GM23338 (cell line): ENCODE data around the gene NDUFB8. TPM values are rescaled to one million over a fixed set of nuclear protein-coding genes. Genes with fewer than 3 reads are reported as not detected.

ENCODE experiments used
- ATAC-seq: fragments of 200-7000 bp; cut with Tn5 transposase; 3 replicates; pipeline ENCODE4 v1.9.1; 2020
- DNase-seq: peaks from one replicate; pipeline ENCODE4 v3.0.0-alpha.2; 2015; ENCODE audit warnings: low spot score
- H2AFZ ChIP-seq: fragments of 200-600 bp; sonication (generic); 2 replicates; pipeline ENCODE4 v1.8.0; 2016; ENCODE audit warnings: antibody characterized with exemption, mild to moderate bottlenecking, moderate library complexity
- H3F3A ChIP-seq: fragments of 200-600 bp; sonication (generic); replicated peaks from 2 replicates; pipeline ENCODE4 v1.8.0; 2017; ENCODE audit warnings: antibody characterized with exemption, mixed run types, low read depth
- H3K27ac ChIP-seq: fragments of 200-600 bp; sonication (generic); 2 replicates; pipeline ENCODE4 v1.6.1; 2016; ENCODE audit warnings: low read depth
- H3K27me3 ChIP-seq: fragments of 200-600 bp; sonication (generic); 2 replicates; pipeline ENCODE4 v1.8.0; 2016; ENCODE audit warnings: mild to moderate bottlenecking, mixed run types, moderate library complexity; ENCODE audit not compliant: insufficient read depth
- H3K36me3 ChIP-seq: fragments of 200-600 bp; sonication (generic); 2 replicates; pipeline ENCODE4 v1.8.0; 2016; ENCODE audit warnings: mild to moderate bottlenecking; ENCODE audit not compliant: insufficient read depth
- H3K4me1 ChIP-seq: fragments of 200-600 bp; sonication (generic); 2 replicates; pipeline ENCODE4 v1.8.0; 2016; ENCODE audit warnings: mild to moderate bottlenecking, moderate library complexity; ENCODE audit not compliant: insufficient read depth
- H3K4me2 ChIP-seq: fragments of 200-600 bp; sonication (generic); 2 replicates; pipeline ENCODE4 v1.7.1; 2017; ENCODE audit warnings: mixed run types
- H3K4me3 ChIP-seq: fragments of 200-600 bp; sonication (generic); 2 replicates; pipeline ENCODE4 v1.6.1; 2016; ENCODE audit warnings: mixed run types
- H3K79me2 ChIP-seq: fragments of 200-600 bp; sonication (generic); replicated peaks from 2 replicates; pipeline ENCODE4 v1.8.0; 2017; ENCODE audit warnings: mild to moderate bottlenecking; ENCODE audit not compliant: insufficient read depth
- H3K9me2 ChIP-seq: fragments of 200-600 bp; sonication (generic); 2 replicates; pipeline ENCODE4 v1.8.0; 2017; ENCODE audit not compliant: insufficient read depth
- H4K20me1 ChIP-seq: fragments of 200-600 bp; sonication (generic); replicated peaks from 2 replicates; pipeline ENCODE4 v1.8.0; 2017; ENCODE audit warnings: mild to moderate bottlenecking; ENCODE audit not compliant: insufficient read depth
- H3K27ac Mint-ChIP-seq: 2 replicates; pipeline ENCODE4 v1.8.0; 2020; ENCODE audit warnings: inconsistent platforms, mild to moderate bottlenecking, moderate library complexity, mixed read lengths
- H3K27me3 Mint-ChIP-seq: 3 replicates; pipeline ENCODE4 v1.8.0; 2022; ENCODE audit warnings: low read depth, mild to moderate bottlenecking, moderate library complexity, mixed read lengths, inconsistent platforms; ENCODE audit not compliant: insufficient read depth, poor library complexity
- H3K36me3 Mint-ChIP-seq: 3 replicates; pipeline ENCODE4 v1.8.0; 2021; ENCODE audit warnings: low read depth, mild to moderate bottlenecking, inconsistent platforms, moderate library complexity, mixed read lengths
- H3K4me1 Mint-ChIP-seq: 3 replicates; pipeline ENCODE4 v1.8.0; 2020; ENCODE audit warnings: mild to moderate bottlenecking, inconsistent platforms, mixed read lengths
- H3K4me3 Mint-ChIP-seq: 3 replicates; pipeline ENCODE4 v1.8.0; 2021; ENCODE audit warnings: moderate library complexity, mild to moderate bottlenecking, inconsistent platforms, mixed read lengths
- H3K9me3 Mint-ChIP-seq: 3 replicates; pipeline ENCODE4 v1.8.0; 2020; ENCODE audit warnings: moderate library complexity, mild to moderate bottlenecking, inconsistent platforms, mixed read lengths
- CREB1 ChIP-seq: fragments of 250-450 bp; sonication (Bioruptor Pico); IDR thresholded peaks from 2 replicates; pipeline ENCODE4 v1.5.0; 2020; ENCODE audit warnings: low read depth, mild to moderate bottlenecking, moderate library complexity
- ETS1 ChIP-seq: IDR thresholded peaks from 2 replicates; pipeline ENCODE4 v1.6.1; 2016; ENCODE audit warnings: antibody characterized with exemption
- EZH2phosphoT487 ChIP-seq: fragments of 200-600 bp; sonication (generic); IDR thresholded peaks from one replicate; pipeline ENCODE4 v1.8.1; 2018; ENCODE audit warnings: antibody characterized with exemption; ENCODE audit not compliant: unreplicated experiment
- JUNB ChIP-seq: IDR thresholded peaks from one replicate; pipeline ENCODE4 v1.6.1; 2016; ENCODE audit warnings: antibody characterized with exemption; ENCODE audit not compliant: unreplicated experiment
- NANOG ChIP-seq: IDR thresholded peaks from 2 replicates; pipeline ENCODE4 v1.6.1; 2016; ENCODE audit warnings: antibody characterized with exemption, borderline replicate concordance
- POLR2AphosphoS5 ChIP-seq: IDR thresholded peaks from 2 replicates; pipeline ENCODE4 v1.6.1; 2016; ENCODE audit warnings: antibody characterized with exemption, low read depth
- REST ChIP-seq: IDR thresholded peaks from one replicate; pipeline ENCODE4 v1.6.1; 2018; ENCODE audit warnings: antibody characterized with exemption; ENCODE audit not compliant: unreplicated experiment
- ZNF114 ChIP-seq: fragments of 250-450 bp; sonication (Bioruptor Pico); IDR thresholded peaks from 2 replicates; pipeline ENCODE4 v1.5.0; 2020; ENCODE audit warnings: mild to moderate bottlenecking, moderate library complexity
- ZNF331 ChIP-seq: fragments of 250-450 bp; sonication (Bioruptor Pico); IDR thresholded peaks from 2 replicates; pipeline ENCODE4 v1.5.0; 2020; ENCODE audit warnings: low read depth, mild to moderate bottlenecking, moderate library complexity
- polyA plus RNA-seq: library from polyadenylated mRNA; unstranded; fragments of >200 nt; fragmentation: Nextera tagmentation; extraction: Ambion mirVana; gene quantifications from 2 replicates; pipeline ENCODE4 v1.2.1, GENCODE V29; 2016
- total RNA-seq: library from RNA; depleted of rRNA; stranded (reverse); fragments of >200 nt; shearing (Covaris generic); gene quantifications from 2 replicates; pipeline ENCODE4 v1.2.3, GENCODE V29; 2014
- TF ChIP-seq, protein P1 (sequence below), 2 experiments: fragments of 200-600 bp in 1 of 2; sonication (generic) in 1 of 2; conservative IDR thresholded peaks; 2 replicates each; pipeline versions ENCODE4 v1.5.1 to v1.6.1; 2016 to 2017; ENCODE audit warnings: antibody characterized with exemption in 2 of 2, low read depth in 2 of 2, mild to moderate bottlenecking in 2 of 2, moderate library complexity in 1 of 2

NDUFB8 gene
- total and polyA plus RNA-seq, 2 experiments from 2014 or later: 131 to 464 TPM

GRCh38 chr10:100501423-100501822 lies 28.2 kb downstream of the NDUFB8 start:
- no peaks in the 10 kb centered on the region for H3K9me2 ChIP-seq
- H2AFZ ChIP-seq: no peak overlapping the region
- H3K79me2 ChIP-seq: no peaks in the 10 kb centered on the region
- H3K4me1 ChIP-seq: no peaks in the 10 kb centered on the region
- DNase-seq (no peak), ATAC-seq (no peak)
- Mint-ChIP-seq H3K4me1 (no peaks in the 10 kb centered on the region), H3K27me3 (peaks cover 4% of the 10 kb centered on the region), H3K9me3 (no peaks in the 10 kb centered on the region), H3K36me3 (no peaks in the 10 kb centered on the region; the same call in 2 of the 3 replicates), H3K27ac (no peak overlapping the region), H3K4me3 (no peak overlapping the region)
- H4K20me1 ChIP-seq: no peaks in the 10 kb centered on the region
- no peaks in the 10 kb centered on the region for H3F3A ChIP-seq
- H3K36me3 ChIP-seq: no peaks in the 10 kb centered on the region; the same call in 1 of the 2 replicates
- no peak overlapping the region for H3K4me2 ChIP-seq
- H3K4me3 ChIP-seq: no peak overlapping the region
- no peak overlapping the region for H3K27ac ChIP-seq
- TF ChIP-seq EZH2phosphoT487: no peak
- no peak for TF ChIP-seq CREB1 (CRISPR knock-in tag)
- TF ChIP-seq JUNB: no peak
- no peak for TF ChIP-seq ZNF331 (CRISPR knock-in tag)
- no peak for TF ChIP-seq ETS1
- TF ChIP-seq REST: no peak
- TF ChIP-seq, protein P1, sequence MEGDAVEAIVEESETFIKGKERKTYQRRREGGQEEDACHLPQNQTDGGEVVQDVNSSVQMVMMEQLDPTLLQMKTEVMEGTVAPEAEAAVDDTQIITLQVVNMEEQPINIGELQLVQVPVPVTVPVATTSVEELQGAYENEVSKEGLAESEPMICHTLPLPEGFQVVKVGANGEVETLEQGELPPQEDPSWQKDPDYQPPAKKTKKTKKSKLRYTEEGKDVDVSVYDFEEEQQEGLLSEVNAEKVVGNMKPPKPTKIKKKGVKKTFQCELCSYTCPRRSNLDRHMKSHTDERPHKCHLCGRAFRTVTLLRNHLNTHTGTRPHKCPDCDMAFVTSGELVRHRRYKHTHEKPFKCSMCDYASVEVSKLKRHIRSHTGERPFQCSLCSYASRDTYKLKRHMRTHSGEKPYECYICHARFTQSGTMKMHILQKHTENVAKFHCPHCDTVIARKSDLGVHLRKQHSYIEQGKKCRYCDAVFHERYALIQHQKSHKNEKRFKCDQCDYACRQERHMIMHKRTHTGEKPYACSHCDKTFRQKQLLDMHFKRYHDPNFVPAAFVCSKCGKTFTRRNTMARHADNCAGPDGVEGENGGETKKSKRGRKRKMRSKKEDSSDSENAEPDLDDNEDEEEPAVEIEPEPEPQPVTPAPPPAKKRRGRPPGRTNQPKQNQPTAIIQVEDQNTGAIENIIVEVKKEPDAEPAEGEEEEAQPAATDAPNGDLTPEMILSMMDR (conservative IDR thresholded peaks at IDR 0.05; ENCODE audit: low read depth in 2 of 2): no peak
- TF ChIP-seq NANOG: no peak
- TF ChIP-seq POLR2AphosphoS5: no peak
- H3K27me3 ChIP-seq: no peaks in the 10 kb centered on the region

- Histone ChIP-seq H3F3A (no peaks in the 10 kb centered on the region), H3K4me2 (no peak overlapping the region), H3K9me2 (no peaks in the 10 kb centered on the region), H3K27ac (no peak overlapping the region), H3K36me3 (no peaks in the 10 kb centered on the region; the same call in 1 of the 2 replicates), H3K79me2 (no peaks in the 10 kb centered on the region), H4K20me1 (no peaks in the 10 kb centered on the region), H3K4me3 (no peak overlapping the region), H2AFZ (no peak overlapping the region), H3K4me1 (no peaks in the 10 kb centered on the region), H3K27me3 (no peaks in the 10 kb centered on the region)
- no peak for DNase-seq
- H3K27ac Mint-ChIP-seq: no peak overlapping the region
- ATAC-seq: no peak
- H3K4me1 Mint-ChIP-seq: no peaks in the 10 kb centered on the region
- no peaks in the 10 kb centered on the region; the same call in 2 of the 3 replicates for H3K36me3 Mint-ChIP-seq
- no peak for TF ChIP-seq ETS1
- no peak for TF ChIP-seq ZNF114
- peaks cover 12% of the 10 kb centered on the region for H3K27me3 Mint-ChIP-seq
- no peak overlapping the region for H3K4me3 Mint-ChIP-seq
- no peaks in the 10 kb centered on the region for H3K9me3 Mint-ChIP-seq
These were observed 31.6 kb downstream of the NDUFB8 start for GRCh38 chr10:100498059-100498458.
